IPS-20b (cell line): Measurements from ENCODE around the gene DERA.
A peak's percentile ranks its signal among the peaks of the same experiment; 100 is the strongest.

Experiments used
- H3K27ac ChIP-seq: one replicate; pipeline ENCODE4 v1.5.1; 2013; ENCODE audit warnings: low read length
- H3K27me3 ChIP-seq: 2 replicates; pipeline ENCODE4 v1.6.1; 2013; ENCODE audit warnings: mild to moderate bottlenecking, low read length, inconsistent platforms; ENCODE audit not compliant: insufficient read depth
- H3K36me3 ChIP-seq: 2 replicates; pipeline ENCODE4 v1.6.1; 2013; ENCODE audit warnings: low read depth, mild to moderate bottlenecking, inconsistent platforms, low read length, moderate library complexity; ENCODE audit not compliant: insufficient read depth
- H3K4me1 ChIP-seq: 2 replicates; pipeline ENCODE4 v1.6.1; 2013; ENCODE audit warnings: mild to moderate bottlenecking, control low read depth, inconsistent platforms, low read length, moderate library complexity; ENCODE audit not compliant: insufficient read depth
- H3K4me3 ChIP-seq: 2 replicates; pipeline ENCODE4 v1.5.1; 2013; ENCODE audit warnings: mild to moderate bottlenecking, low read length, inconsistent platforms
- H3K9ac ChIP-seq: 2 replicates; pipeline ENCODE4 v1.6.1; 2013; ENCODE audit warnings: low read depth, mild to moderate bottlenecking, inconsistent platforms, low read length, moderate library complexity
- H3K9me3 ChIP-seq: 2 replicates; pipeline ENCODE4 v1.6.1; 2013; ENCODE audit warnings: mild to moderate bottlenecking, low read depth, low read length, inconsistent platforms; ENCODE audit not compliant: insufficient read depth

The DERA gene

DNA sequence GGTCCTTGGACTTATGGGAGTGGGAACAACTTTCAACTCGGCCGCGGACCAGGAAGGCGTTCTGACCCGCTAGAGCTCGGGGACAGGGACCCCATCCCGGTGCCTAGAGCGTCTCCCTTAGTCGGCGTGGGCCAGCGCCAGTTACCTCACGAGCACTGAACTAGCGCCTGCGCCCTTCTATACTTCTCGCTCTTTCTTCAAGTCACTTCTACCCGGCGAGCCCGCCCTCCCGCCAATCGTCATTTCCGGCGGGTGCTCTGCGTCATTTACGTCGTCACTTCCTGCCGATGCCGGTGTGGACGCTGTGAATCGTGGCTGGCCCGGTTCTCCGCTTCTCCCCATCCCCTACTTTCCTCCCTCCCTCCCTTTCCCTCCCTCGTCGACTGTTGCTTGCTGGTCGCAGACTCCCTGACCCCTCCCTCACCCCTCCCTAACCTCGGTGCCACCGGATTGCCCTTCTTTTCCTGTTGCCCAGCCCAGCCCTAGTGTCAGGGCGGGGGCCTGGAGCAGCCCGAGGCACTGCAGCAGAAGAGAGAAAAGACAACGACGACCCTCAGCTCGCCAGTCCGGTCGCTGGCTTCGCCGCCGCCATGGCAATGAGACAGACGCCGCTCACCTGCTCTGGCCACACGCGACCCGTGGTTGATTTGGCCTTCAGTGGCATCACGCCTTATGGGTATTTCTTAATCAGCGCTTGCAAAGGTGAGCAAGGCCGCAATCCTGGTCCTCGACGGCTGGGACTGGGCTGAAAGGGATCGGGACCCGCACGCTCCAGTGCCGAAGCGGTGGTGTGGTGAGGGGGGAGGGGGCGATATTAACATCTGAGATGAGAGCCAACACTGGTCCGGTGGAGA, 28.8 kb upstream of the DERA start, which contains the start of gene STRAP:
TSS of gene STRAP (plus strand) at position 270 of the 854 bp plus-strand sequence. CDS start at position 591, 321 bp downstream.
- no peaks in the 10 kb centered on the region for H3K27me3 ChIP-seq
- peak within 1 kb of the TSS; percentile 92 for H3K27ac ChIP-seq
- H3K36me3 ChIP-seq = peaks cover 37% of the 10 kb centered on the region
- peaks cover 6% of the 10 kb centered on the region; the same call in 1 of the 2 replicates for H3K4me1 ChIP-seq
- H3K9me3 ChIP-seq = no peaks in the 10 kb centered on the region
- H3K9ac ChIP-seq = peak within 1 kb of the TSS; percentile 97
- peak within 1 kb of the TSS; percentile 97 for H3K4me3 ChIP-seq

DNA sequence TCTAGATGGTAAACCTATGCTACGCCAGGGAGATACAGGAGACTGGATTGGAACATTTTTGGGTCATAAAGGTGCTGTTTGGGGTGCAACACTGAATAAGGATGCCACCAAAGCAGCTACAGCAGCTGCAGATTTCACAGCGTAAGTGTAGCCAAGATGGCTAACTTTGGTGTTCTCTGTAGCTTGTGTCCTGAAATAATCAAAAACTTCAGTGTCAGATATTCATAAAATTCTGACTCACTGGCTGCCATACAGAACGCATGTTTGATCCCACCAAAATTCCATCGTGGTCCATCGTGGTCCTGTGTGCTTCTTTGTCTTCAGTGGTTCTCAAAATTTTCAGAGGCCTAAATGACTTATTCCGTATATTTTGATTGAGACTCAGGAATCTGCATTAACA, 27.6 kb upstream of the DERA start:
- H3K4me3 ChIP-seq = peak overlapping the region; percentile 97
- peak overlapping the region; percentile 97 for H3K9ac ChIP-seq
- peaks cover 48% of the 10 kb centered on the region for H3K36me3 ChIP-seq
- H3K27me3 ChIP-seq = no peaks in the 10 kb centered on the region
- no peaks in the 10 kb centered on the region for H3K9me3 ChIP-seq
- H3K27ac ChIP-seq = no peak overlapping the region
- peaks cover 6% of the 10 kb centered on the region; the same call in 1 of the 2 replicates for H3K4me1 ChIP-seq

DNA sequence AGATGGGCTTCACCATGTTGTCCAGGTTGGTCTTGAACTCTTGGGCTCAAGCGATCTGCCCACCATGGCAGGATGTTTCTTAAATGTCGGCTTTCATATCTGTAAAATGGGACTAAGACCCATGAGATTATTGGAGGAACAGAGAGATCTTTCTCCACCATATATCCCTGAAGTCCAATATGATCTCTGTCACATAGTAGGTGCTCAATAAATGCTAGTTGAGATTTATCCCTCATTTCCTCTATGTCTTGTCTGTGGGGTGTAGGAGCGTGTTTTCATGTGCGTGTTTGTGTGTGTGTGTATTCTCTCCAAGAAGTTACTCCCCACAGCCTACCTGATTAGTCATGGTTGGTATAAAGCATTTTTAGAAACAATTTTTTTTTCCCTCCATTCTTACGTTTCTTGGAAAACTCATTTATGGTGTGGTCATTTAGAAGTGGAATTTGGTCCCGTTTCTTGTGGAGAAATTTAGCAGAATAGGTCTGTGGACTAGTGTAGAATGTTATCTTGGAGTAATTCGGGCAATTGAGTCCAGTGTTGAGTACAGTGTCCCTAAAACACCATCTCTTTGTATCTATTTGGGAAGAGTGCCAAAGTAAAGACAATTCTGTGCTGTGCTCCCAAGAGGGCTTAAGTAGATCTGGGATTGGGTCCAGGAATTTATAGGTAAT, 24.6 kb upstream of the DERA start:
- Histone ChIP-seq H3K36me3 (peaks cover 73% of the 10 kb centered on the region), H3K9me3 (no peaks in the 10 kb centered on the region), H3K9ac (no peak overlapping the region), H3K4me1 (peaks cover 6% of the 10 kb centered on the region; the same call in 1 of the 2 replicates), H3K27ac (no peak overlapping the region), H3K4me3 (no peak overlapping the region), H3K27me3 (no peaks in the 10 kb centered on the region)

DNA sequence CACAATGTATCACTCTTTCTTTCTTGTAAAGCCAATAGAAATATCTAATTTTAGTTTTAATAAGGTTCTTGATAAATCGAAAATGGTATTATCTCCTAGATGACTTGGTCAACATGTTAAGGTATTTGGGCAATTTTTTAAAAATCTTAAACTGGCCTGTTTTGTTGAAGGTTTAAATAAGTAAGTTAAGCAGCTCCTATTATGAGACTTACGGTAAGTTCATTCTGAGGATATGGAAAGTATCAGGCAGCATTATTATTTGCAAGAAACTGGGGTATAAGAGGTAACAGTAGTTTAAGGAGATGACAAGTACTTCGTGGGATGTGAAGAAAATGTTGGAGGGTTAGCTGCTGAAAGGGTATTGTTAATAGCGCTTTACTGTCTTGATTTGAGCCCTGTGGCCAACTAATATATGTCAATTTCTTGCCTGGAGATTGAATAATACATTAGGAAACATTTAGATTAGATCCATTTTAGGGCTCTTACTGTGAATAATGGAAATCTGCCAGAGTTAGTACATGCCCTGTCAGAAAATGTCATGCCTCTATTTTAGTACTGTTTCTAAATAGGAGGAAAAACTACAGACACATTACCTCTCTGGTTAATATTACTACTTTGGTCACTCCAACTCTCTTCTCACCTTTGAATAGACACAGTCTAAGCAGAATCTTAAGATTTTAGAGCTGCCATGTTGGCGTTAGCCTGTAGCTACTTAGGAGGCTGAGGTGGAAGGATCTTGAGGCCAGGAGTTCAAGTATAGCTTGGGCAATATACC, 23.9 kb upstream of the DERA start:
- Histone ChIP-seq H3K27me3 (no peaks in the 10 kb centered on the region), H3K36me3 (peaks cover 80% of the 10 kb centered on the region), H3K27ac (no peak overlapping the region), H3K9ac (no peak overlapping the region), H3K4me3 (no peak overlapping the region), H3K9me3 (no peaks in the 10 kb centered on the region), H3K4me1 (peaks cover 6% of the 10 kb centered on the region; the same call in 1 of the 2 replicates)

DNA sequence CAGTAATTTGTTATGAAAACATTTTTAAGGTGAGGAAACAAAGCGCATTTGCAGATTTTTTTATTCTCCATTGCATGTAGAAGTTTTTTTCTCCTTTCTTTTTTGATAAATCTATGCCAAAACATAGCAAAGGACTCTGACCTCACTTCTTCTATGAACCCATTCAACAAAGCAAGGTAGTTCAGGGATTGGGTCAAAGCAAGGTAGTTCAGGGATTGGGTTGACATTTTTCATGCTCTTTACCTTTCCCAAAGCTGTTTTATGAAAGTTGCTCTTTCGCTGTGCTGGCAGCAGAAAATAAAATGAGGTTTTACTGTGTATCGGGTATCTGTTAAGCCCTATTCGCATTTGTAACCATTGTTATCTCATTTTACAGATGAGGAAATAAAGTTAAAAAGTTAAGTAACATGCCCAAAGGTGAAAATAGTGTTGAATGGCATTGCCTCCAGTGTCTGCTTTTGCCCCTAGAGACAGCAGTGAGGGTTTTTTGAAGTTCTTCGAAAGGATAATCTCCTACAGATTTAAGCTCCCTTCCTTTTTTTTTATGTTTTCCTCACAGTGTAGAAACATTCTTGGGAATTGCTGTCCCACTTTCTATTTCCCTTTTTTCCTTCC, 18.4 kb upstream of the DERA start:
- Histone ChIP-seq H3K4me1 (no peaks in the 10 kb centered on the region), H3K27ac (no peak overlapping the region), H3K4me3 (no peak overlapping the region), H3K9me3 (no peaks in the 10 kb centered on the region), H3K36me3 (peaks cover 91% of the 10 kb centered on the region), H3K9ac (no peak overlapping the region), H3K27me3 (no peaks in the 10 kb centered on the region)

DNA sequence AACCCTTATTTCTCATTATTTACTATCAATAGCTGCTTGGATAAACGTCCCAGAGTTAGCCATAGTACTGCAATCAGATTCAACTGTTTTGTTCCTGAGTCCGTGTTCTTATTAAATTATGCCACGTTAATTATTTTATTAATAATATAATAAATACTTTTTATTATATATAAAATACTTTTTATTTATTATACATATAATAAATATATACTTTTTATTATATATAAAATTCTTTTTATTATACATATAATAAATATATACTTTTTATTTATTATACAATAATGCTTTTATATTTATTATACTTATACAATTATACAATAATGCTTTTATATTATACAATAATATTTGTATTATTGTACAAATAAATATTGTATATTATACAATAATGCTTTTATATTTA, 17.9 kb upstream of the DERA start:
- Histone ChIP-seq H3K4me3 (no peak overlapping the region), H3K36me3 (peaks cover 91% of the 10 kb centered on the region), H3K27me3 (no peaks in the 10 kb centered on the region), H3K4me1 (no peaks in the 10 kb centered on the region), H3K9ac (no peak overlapping the region), H3K9me3 (no peaks in the 10 kb centered on the region), H3K27ac (no peak overlapping the region)

DNA sequence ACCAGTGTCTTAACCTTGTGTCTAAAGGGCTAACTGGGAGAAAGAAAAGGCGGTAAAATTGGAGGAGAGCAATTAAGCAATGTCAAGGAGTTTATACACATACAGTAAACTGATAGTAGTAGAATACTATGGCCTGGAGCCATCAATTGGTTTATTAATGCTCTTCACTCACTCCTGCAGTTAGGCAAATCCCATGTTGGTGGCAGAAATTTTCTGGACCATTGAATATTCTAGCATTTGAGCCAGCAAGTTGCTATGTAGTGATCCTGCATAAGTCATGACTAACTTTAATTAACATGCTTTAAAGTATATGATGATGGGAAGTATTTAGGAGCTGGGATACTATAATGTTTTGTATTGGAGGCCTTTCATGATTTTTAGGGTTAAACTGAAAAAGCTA, 14.3 kb upstream of the DERA start:
- no peak overlapping the region for H3K9ac ChIP-seq
- H3K27me3 ChIP-seq = no peaks in the 10 kb centered on the region
- H3K4me3 ChIP-seq = no peak overlapping the region
- H3K27ac ChIP-seq = no peak overlapping the region
- peaks cover 95% of the 10 kb centered on the region for H3K36me3 ChIP-seq
- H3K9me3 ChIP-seq = no peaks in the 10 kb centered on the region
- no peaks in the 10 kb centered on the region for H3K4me1 ChIP-seq

DNA sequence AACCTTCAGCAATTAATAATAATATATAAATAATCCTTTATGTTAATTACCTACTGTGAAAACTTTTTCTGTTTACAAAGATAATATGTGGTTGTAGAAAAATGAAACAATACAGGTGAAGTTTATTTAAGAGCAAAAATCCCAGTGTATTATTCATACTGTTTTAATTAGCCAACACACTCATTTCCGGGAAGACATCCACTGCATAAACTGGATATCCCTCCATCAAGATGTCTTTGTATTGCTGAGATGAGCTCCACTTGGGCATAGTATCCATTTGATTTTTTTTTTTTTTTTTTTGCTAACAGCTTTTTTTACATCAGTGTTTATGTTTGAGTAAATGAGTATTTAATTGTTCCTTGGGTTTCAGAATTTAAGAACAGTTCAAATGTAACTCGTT, 13.7 kb upstream of the DERA start:
- Histone ChIP-seq H3K9ac (no peak overlapping the region), H3K9me3 (no peaks in the 10 kb centered on the region), H3K4me1 (no peaks in the 10 kb centered on the region), H3K4me3 (no peak overlapping the region), H3K36me3 (peaks cover 97% of the 10 kb centered on the region), H3K27ac (no peak overlapping the region), H3K27me3 (no peaks in the 10 kb centered on the region)

DNA sequence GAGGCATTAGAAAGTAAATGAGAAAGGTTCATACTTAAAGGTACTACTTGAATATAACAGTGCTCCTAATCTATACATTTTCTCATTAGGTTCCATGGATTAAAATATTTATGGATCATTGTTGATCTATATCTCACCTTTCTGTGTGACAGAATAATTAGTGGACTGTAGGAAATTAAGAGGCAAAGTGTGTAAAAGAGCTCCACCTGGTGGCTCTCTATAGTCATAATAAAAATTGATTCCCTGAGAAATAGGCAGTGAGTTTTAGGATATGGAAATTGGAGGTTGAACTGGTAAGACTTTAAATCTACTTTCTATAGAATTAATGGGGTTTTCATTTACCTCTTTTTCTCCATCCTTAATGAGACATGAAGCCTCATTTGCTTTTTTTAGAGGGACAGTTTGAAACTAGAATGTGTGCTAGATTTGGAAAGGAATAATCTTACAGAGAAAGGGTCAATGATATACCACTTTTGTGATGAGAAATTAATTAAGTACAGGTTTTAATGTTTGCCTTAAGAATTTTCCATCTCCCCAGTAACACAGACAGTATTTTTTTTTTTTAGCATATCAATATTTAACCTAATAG, 11.8 kb upstream of the DERA start:
- Histone ChIP-seq H3K9me3 (no peaks in the 10 kb centered on the region), H3K4me3 (no peak overlapping the region), H3K27ac (no peak overlapping the region), H3K9ac (no peak overlapping the region), H3K27me3 (no peaks in the 10 kb centered on the region), H3K4me1 (no peaks in the 10 kb centered on the region), H3K36me3 (peaks cover 99% of the 10 kb centered on the region)

DNA sequence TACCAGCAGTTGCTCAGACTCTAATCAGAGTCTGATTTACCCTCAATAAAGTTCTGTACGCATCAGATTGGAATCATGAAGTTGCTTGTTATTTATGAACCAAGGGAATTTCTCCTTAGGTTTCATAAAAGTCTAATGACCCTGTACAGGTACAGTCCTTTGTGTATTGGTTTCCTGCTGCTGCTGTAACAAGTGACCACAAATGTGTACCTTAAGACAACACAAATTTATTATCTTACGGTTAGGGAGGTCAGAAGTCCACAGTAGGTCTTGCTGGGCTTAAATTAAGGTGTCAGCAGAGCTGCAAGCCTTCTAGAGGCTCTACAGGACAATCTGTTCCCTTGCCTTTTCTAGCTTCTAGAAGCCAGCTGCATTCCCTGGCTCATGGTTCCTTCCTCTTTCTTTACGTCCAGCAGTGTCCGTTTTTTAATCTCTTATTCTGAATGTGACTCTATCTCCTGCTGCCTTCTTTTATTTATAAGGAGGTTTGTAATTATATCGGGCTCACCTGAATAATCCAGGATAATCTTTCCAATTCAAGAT, 6.7 kb upstream of the DERA start:
- H3K27me3 ChIP-seq = no peaks in the 10 kb centered on the region
- no peaks in the 10 kb centered on the region for H3K9me3 ChIP-seq
- no peak overlapping the region for H3K4me3 ChIP-seq
- H3K9ac ChIP-seq = no peak overlapping the region
- peaks cover 67% of the 10 kb centered on the region for H3K36me3 ChIP-seq
- no peaks in the 10 kb centered on the region for H3K4me1 ChIP-seq
- no peak overlapping the region for H3K27ac ChIP-seq

DNA sequence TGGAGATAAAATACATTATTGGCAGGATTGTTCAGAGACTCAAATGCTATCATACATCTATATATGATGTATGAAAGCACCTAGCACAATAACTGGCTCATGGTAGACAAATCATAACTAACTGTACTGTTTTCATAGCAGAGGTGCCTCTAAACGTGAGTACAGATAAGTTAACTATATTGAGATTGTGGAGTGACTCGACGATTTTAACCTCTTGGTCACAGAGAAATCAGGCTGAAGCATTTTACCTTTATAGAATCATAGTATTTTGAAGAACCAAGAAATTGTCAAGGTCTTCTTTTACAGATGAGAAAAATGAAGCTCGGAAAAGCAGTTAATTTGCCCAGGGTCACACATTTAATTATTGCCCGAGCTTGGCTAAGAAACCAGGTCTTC, 666 bp upstream of the DERA start:
- H3K36me3 ChIP-seq = peaks cover 12% of the 10 kb centered on the region; the same call in 1 of the 2 replicates
- H3K4me1 ChIP-seq = peaks cover 11% of the 10 kb centered on the region
- peak overlapping the region; percentile 86 for H3K9ac ChIP-seq
- no peak overlapping the region for H3K27ac ChIP-seq
- no peaks in the 10 kb centered on the region; the same call in 1 of the 2 replicates for H3K27me3 ChIP-seq
- no peaks in the 10 kb centered on the region for H3K9me3 ChIP-seq
- peak overlapping the region; percentile 81 for H3K4me3 ChIP-seq
